Measurements from ENCODE around the gene RBL1.

DNA sequence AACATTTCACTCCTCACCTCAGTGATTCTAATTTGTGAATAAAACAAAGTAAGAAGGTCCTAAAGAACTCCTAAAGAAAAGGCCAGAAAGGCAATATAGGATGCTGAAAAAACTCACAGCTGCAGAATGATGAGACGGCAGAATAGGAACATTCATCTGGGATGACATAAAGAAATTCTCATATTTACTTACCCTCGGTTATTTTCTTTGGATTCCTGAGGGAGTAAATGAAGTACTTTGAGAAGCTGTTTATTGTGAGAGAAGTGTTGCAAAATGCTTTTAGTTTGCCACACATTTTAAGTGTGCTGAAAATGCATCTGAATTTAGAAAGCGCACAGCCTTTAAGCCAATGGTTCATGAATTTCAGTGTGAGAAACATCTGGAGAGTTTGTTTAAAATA is 35.7 kb upstream of the RBL1 start:
- TF ChIP-seq POLR2AphosphoS5 (IDR thresholded peaks at IDR 0.05) (no peak), POLR2A (IDR thresholded peaks at IDR 0.05) (no peak)
- TF ChIP-seq, protein P1, sequence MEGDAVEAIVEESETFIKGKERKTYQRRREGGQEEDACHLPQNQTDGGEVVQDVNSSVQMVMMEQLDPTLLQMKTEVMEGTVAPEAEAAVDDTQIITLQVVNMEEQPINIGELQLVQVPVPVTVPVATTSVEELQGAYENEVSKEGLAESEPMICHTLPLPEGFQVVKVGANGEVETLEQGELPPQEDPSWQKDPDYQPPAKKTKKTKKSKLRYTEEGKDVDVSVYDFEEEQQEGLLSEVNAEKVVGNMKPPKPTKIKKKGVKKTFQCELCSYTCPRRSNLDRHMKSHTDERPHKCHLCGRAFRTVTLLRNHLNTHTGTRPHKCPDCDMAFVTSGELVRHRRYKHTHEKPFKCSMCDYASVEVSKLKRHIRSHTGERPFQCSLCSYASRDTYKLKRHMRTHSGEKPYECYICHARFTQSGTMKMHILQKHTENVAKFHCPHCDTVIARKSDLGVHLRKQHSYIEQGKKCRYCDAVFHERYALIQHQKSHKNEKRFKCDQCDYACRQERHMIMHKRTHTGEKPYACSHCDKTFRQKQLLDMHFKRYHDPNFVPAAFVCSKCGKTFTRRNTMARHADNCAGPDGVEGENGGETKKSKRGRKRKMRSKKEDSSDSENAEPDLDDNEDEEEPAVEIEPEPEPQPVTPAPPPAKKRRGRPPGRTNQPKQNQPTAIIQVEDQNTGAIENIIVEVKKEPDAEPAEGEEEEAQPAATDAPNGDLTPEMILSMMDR (IDR thresholded peaks at IDR 0.05), result no peak

Measured in breast epithelium (tissue), 3 donors.